ENCODE data around the gene CIAO2A.
"Not testable (repeated sequence)": the region's sequence is repeated elsewhere in the genome, so short reads cannot be mapped to it uniquely, and the experiment has no call there.

The CIAO2A gene

DNA sequence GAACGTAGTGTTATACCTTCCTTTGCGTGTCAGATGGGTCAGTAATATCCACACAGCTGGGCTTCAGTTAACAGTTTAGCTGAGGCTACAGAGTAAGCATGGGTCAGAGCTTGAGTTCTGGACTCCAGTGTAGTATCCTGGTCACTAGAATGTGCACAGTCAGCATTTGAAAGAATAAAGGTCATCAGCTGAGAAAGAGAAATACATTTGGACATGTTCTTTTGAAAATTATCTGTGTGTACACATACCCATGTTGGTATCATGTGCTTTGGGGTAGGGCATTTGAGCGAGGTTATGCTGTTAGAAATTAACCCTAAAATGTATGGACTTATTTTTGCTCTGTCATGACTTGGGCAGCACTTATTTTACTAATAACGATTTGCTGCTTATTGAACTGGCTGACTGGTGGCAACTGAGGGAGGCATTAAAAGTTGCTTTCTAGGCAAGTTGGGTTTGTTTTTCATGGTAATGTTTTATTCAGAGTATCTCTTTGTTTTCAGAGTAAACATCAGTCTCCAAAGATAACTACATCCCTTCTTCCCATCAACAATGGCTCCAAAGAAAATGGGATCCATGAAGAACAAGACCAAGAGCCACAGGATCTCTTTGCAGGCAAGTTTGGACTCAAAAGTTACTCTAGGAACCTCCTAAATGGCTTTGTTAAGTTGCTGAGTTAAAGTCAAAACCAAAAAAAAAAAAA is 18.6 kb upstream of the CIAO2A start:
- peak overlapping the region in 1 of 5 donors; percentile 46 for H3K9ac ChIP-seq (ENCODE audit: low read length in 5 of 5)
- no peak overlapping the region for H3K4me3 ChIP-seq (ENCODE audit: low read depth in 1 of 5, low read length in 5 of 5)
- peaks cover 31 to 46% (median 35%) of the 10 kb centered on the region in 5 donors for H3K36me3 ChIP-seq (ENCODE audit: control insufficient read depth in 5 of 5, insufficient read depth in 5 of 5, low read length in 5 of 5)
- peak overlapping the region; percentile 49 for H3K27ac ChIP-seq (ENCODE audit: low read depth, low read length)
- H3K9me3 ChIP-seq (ENCODE audit: control insufficient read depth in 5 of 5, low read length in 5 of 5), result no peaks in the 10 kb centered on the region
- H3K4me1 ChIP-seq (ENCODE audit: control insufficient read depth in 5 of 5, insufficient read depth in 5 of 5, low read length in 5 of 5), result peaks cover 3 to 34% (median 24%) of the 10 kb centered on the region in 5 donors
- H3K27me3 ChIP-seq (ENCODE audit: control insufficient read depth in 5 of 5, insufficient read depth in 4 of 5, low read length in 5 of 5), result no peaks in the 10 kb centered on the region

DNA sequence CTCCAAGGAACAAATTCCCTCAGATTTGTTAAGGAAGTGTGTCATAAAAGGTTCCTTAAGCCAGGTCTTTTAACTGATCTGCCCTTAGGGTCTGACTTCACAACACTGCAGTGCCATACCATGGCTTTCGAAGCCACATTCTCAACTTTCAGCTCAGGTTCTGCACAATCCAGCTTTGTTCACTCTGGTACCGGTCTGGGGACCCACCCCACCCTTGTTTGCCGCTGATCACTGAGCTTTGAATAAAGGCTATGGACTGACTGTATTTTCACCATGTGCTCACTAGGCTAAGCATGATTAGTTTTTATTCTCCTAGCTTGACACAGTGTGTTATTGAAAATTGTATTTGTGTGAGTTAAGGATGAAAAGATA is 18.0 kb upstream of the CIAO2A start:
- no peaks in the 10 kb centered on the region for H3K9me3 ChIP-seq (ENCODE audit: control insufficient read depth in 5 of 5, low read length in 5 of 5)

DNA sequence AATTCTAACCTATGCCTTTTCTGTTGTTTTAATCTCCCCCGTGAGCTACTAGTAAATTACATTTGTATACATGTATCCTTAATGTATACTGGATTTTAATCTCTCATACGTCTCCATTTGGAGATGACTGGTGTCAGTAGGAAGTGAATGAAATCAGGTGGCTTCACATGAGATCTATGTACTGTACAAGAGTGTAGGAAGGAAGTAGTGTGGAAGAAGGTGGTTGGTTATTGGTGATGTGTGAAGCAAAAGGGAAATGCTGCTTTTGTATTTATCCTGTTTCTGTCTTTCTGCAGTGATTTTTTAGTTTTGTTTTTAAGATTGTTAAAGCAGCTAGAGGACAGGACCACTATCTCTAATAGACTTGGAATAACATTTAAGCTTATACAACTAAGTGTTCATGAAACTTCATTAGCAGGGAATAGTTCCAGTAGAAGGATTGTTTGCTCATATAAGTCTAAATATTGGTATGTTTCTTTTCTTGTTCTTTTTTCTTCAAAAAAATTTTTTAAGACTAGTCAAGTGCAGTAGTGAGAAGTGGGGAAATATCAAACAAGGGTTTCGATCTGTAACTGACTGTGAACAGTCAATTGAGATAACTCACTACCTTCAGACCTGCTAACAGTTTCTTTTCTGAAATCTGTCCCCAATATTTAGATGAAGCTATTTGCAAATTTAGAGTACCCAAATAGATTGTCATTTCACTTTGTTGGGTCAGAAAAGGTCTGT is 17.5 kb upstream of the CIAO2A start:
- Histone ChIP-seq H3K27ac (ENCODE audit: low read depth, low read length) (peak overlapping the region; percentile 7), H3K4me1 (ENCODE audit: control insufficient read depth in 5 of 5, insufficient read depth in 5 of 5, low read length in 5 of 5) (peaks cover 5 to 37% (median 30%) of the 10 kb centered on the region in 5 donors), H3K36me3 (ENCODE audit: control insufficient read depth in 5 of 5, insufficient read depth in 5 of 5, low read length in 5 of 5) (peaks cover 21 to 36% (median 25%) of the 10 kb centered on the region in 5 donors), H3K9me3 (ENCODE audit: control insufficient read depth in 5 of 5, low read length in 5 of 5) (no peaks in the 10 kb centered on the region), H3K4me3 (ENCODE audit: low read depth in 1 of 5, low read length in 5 of 5) (no peak overlapping the region), H3K27me3 (ENCODE audit: control insufficient read depth in 5 of 5, insufficient read depth in 4 of 5, low read length in 5 of 5) (no peaks in the 10 kb centered on the region), H3K9ac (ENCODE audit: low read length in 5 of 5) (peak overlapping the region in 1 of 5 donors; percentile 45)

More for the DNA sequence above, 18.0 kb upstream of the CIAO2A start:
- Histone ChIP-seq H3K36me3 (ENCODE audit: control insufficient read depth in 5 of 5, insufficient read depth in 5 of 5, low read length in 5 of 5) (peaks cover 26 to 41% (median 31%) of the 10 kb centered on the region in 5 donors), H3K27me3 (ENCODE audit: control insufficient read depth in 5 of 5, insufficient read depth in 4 of 5, low read length in 5 of 5) (no peaks in the 10 kb centered on the region), H3K4me3 (ENCODE audit: low read depth in 1 of 5, low read length in 5 of 5) (no peak overlapping the region), H3K9ac (ENCODE audit: low read length in 5 of 5) (peak overlapping the region in 2 of 5 donors; percentile 45 to 46), H3K4me1 (ENCODE audit: control insufficient read depth in 5 of 5, insufficient read depth in 5 of 5, low read length in 5 of 5) (peaks cover 3 to 34% (median 27%) of the 10 kb centered on the region in 5 donors), H3K27ac (ENCODE audit: low read depth, low read length) (peak overlapping the region; percentile 7)

DNA sequence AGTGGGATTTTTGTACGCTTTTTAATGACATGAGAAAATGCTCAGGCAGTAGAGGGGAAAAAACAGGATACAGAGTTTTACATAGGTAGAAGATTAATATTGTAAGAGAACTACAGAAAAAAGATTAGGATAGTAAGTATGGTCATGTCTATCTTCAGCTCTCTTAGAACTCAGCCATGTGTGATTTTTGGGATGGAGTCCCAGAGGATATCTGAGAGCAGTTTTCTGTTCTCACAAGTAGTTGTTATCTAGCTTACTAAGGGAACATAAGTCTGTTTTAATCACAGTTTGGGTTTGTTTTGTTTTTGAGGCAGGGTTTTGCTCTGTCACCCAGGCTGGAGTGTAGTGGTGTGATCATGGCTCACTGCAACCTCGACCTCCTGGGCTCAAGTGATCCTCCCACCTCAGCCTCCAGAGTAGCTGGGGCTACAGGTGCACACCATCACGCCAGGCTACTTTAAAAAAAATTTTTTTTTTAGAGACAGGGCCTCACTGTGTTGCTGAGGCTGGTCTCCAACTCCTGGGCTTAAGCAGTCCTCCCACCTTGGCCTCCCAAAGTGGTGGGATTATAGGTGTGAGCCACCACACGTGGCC is 16.6 kb upstream of the CIAO2A start:
- H3K4me1 ChIP-seq (ENCODE audit: control insufficient read depth in 5 of 5, insufficient read depth in 5 of 5, low read length in 5 of 5), result peaks cover 7 to 44% (median 36%) of the 10 kb centered on the region in 5 donors
- not testable (repeated sequence) for H3K4me3 ChIP-seq (ENCODE audit: low read depth in 1 of 5, low read length in 5 of 5); H3K27ac ChIP-seq (ENCODE audit: low read depth, low read length); H3K27me3 ChIP-seq (ENCODE audit: control insufficient read depth in 5 of 5, insufficient read depth in 4 of 5, low read length in 5 of 5); H3K9me3 ChIP-seq (ENCODE audit: control insufficient read depth in 5 of 5, low read length in 5 of 5); H3K9ac ChIP-seq (ENCODE audit: low read length in 5 of 5)
- peaks cover 17 to 27% (median 19%) of the 10 kb centered on the region in 5 donors for H3K36me3 ChIP-seq (ENCODE audit: control insufficient read depth in 5 of 5, insufficient read depth in 5 of 5, low read length in 5 of 5)

DNA sequence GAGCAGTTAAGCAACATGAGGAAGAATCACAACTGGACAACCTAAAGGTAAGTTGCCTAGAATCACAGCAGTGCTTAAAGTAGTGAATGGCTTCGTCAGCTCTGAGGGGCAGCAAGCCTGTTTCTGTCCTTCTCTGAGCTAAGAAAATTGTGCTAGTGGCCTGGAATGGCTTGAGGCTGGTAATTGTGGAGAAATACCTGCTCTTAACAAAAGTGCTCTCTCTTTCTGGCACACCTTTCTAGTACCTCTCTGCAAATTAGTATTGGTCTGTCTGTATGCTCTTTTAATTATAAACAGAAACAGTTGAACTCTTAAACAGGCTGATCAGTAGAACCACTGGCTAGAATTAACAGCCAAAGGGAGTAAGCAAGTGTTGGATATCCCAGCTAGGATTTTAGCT is 13.7 kb upstream of the CIAO2A start:
- no peak overlapping the region for H3K4me3 ChIP-seq (ENCODE audit: low read depth in 1 of 5, low read length in 5 of 5)
- H3K9me3 ChIP-seq (ENCODE audit: control insufficient read depth in 5 of 5, low read length in 5 of 5), result no peaks in the 10 kb centered on the region
- H3K36me3 ChIP-seq (ENCODE audit: control insufficient read depth in 5 of 5, insufficient read depth in 5 of 5, low read length in 5 of 5), result peaks cover 0 to under 1% (median 0%) of the 10 kb centered on the region in 5 donors
- H3K4me1 ChIP-seq (ENCODE audit: control insufficient read depth in 5 of 5, insufficient read depth in 5 of 5, low read length in 5 of 5), result peaks cover 7 to 37% (median 33%) of the 10 kb centered on the region in 5 donors
- peak overlapping the region; percentile 23 for H3K27ac ChIP-seq (ENCODE audit: low read depth, low read length)
- no peaks in the 10 kb centered on the region for H3K27me3 ChIP-seq (ENCODE audit: control insufficient read depth in 5 of 5, insufficient read depth in 4 of 5, low read length in 5 of 5)
- H3K9ac ChIP-seq (ENCODE audit: low read length in 5 of 5), result peak overlapping the region in 1 of 5 donors; percentile 15

DNA sequence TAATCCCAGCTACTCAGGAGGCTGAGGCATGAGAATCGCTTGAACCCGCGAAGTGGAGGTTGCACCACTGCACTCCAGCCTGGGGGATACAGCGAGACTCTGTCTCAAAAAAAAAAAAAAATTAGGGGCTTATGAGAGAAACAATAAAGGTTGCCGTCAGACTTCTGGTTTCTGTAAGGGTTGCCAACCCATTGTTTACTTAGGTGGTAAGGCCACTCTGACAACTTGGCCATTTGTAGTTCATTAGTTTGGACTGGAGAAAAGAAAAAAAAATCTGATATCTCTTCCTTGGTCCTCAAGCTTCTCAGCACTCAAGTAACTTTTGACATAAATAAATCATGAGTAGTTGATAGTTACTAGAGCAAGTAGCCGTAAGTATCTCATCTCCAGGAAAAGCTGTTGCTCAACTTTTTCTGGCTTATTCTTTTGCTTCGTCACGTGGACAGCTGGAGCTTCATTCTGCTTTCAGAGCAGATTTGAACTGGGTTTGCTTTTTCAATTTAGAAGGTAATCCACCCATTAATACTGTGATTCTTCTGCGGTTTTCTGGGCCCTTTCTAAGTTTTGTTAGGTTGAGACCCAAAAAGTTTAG is 11.6 kb upstream of the CIAO2A start:
- Histone ChIP-seq H3K4me3 (ENCODE audit: low read depth in 1 of 5, low read length in 5 of 5) (peak overlapping the region in 1 of 5 donors; percentile 24), H3K27me3 (ENCODE audit: control insufficient read depth in 5 of 5, insufficient read depth in 4 of 5, low read length in 5 of 5) (no peaks in the 10 kb centered on the region), H3K36me3 (ENCODE audit: control insufficient read depth in 5 of 5, insufficient read depth in 5 of 5, low read length in 5 of 5) (no peaks in the 10 kb centered on the region), H3K4me1 (ENCODE audit: control insufficient read depth in 5 of 5, insufficient read depth in 5 of 5, low read length in 5 of 5) (peaks cover 4 to 24% (median 20%) of the 10 kb centered on the region in 5 donors), H3K27ac (ENCODE audit: low read depth, low read length) (peak overlapping the region; percentile 85), H3K9ac (ENCODE audit: low read length in 5 of 5) (peak overlapping the region in 2 of 5 donors; percentile 68 to 75), H3K9me3 (ENCODE audit: control insufficient read depth in 5 of 5, low read length in 5 of 5) (no peaks in the 10 kb centered on the region)

DNA sequence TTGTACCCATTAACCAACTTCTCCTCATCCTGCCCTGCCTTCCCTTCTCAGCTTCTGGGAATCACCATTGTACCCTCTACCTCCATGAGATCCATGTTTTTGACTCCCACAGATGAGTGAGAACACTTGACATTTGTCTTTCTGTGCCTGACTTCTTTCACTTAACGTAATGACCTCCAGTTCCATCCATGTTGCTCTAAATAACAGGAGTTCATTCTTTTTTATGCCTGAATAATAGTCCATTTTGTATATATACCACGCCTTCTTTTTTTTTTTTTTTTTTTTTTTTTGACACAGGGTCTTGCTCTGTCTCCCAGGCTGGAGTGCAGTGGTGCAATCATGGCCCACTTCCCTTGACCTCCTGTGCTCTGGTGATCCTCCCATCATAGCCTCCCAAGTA is 8.9 kb upstream of the CIAO2A start:
- H3K4me1 ChIP-seq (ENCODE audit: control insufficient read depth in 5 of 5, insufficient read depth in 5 of 5, low read length in 5 of 5), result peaks cover 7 to 45% (median 30%) of the 10 kb centered on the region in 5 donors

DNA sequence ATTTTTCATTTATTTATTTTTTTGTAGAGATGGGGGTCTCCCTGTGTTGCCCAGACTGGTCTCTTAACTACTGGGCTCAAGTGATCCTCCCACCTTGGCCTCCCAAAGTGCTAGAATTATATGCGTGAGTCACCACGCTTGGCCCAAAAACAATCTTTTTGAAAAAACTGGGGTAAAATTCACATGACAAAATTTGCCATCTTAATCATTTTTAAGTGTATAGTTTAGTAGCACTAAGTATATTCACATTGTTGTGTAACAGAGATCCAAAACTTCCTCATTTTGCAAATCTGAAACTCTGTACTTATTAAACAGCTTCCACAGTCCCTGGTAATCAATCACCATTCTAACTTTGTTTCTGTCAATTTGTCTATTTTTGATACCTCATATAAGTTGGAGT is 7.3 kb upstream of the CIAO2A start:
- H3K4me3 ChIP-seq (ENCODE audit: low read depth in 1 of 5, low read length in 5 of 5), result no peak overlapping the region
- H3K9ac ChIP-seq (ENCODE audit: low read length in 5 of 5), result no peak overlapping the region
- no peaks in the 10 kb centered on the region for H3K27me3 ChIP-seq (ENCODE audit: control insufficient read depth in 5 of 5, insufficient read depth in 4 of 5, low read length in 5 of 5)
- H3K4me1 ChIP-seq (ENCODE audit: control insufficient read depth in 5 of 5, insufficient read depth in 5 of 5, low read length in 5 of 5), result peaks cover 5 to 49% (median 38%) of the 10 kb centered on the region in 5 donors
- peak overlapping the region; percentile 66 for H3K27ac ChIP-seq (ENCODE audit: low read depth, low read length)
- H3K36me3 ChIP-seq (ENCODE audit: control insufficient read depth in 5 of 5, insufficient read depth in 5 of 5, low read length in 5 of 5), result no peaks in the 10 kb centered on the region
- no peaks in the 10 kb centered on the region for H3K9me3 ChIP-seq (ENCODE audit: control insufficient read depth in 5 of 5, low read length in 5 of 5)

More for the DNA sequence above, 8.9 kb upstream of the CIAO2A start:
- Histone ChIP-seq H3K27ac (ENCODE audit: low read depth, low read length) (no peak overlapping the region), H3K9me3 (ENCODE audit: control insufficient read depth in 5 of 5, low read length in 5 of 5) (no peaks in the 10 kb centered on the region), H3K4me3 (ENCODE audit: low read depth in 1 of 5, low read length in 5 of 5) (no peak overlapping the region), H3K9ac (ENCODE audit: low read length in 5 of 5) (no peak overlapping the region), H3K27me3 (ENCODE audit: control insufficient read depth in 5 of 5, insufficient read depth in 4 of 5, low read length in 5 of 5) (no peaks in the 10 kb centered on the region), H3K36me3 (ENCODE audit: control insufficient read depth in 5 of 5, insufficient read depth in 5 of 5, low read length in 5 of 5) (no peaks in the 10 kb centered on the region)

DNA sequence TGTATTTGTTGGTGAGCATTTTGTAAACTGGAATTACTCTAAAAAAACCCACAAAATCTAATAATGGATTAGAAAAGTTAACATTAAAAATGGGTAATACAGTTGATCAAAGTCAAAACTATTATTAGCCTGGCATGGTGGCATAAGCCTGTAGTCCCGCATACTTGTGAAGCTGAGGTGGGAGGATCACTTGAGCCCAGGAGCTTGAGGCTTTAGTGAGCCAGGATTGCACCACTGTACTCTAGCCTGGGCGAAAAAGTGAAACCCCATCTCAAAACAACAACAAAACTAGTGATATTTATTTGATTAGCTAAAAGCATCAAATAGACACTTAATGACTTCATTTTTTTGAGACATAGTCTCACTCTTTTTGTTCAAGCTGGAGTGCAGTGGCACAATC is 5.7 kb upstream of the CIAO2A start:
- Histone ChIP-seq H3K9me3 (ENCODE audit: control insufficient read depth in 5 of 5, low read length in 5 of 5) (no peaks in the 10 kb centered on the region), H3K4me3 (ENCODE audit: low read depth in 1 of 5, low read length in 5 of 5) (no peak overlapping the region), H3K36me3 (ENCODE audit: control insufficient read depth in 5 of 5, insufficient read depth in 5 of 5, low read length in 5 of 5) (no peaks in the 10 kb centered on the region), H3K4me1 (ENCODE audit: control insufficient read depth in 5 of 5, insufficient read depth in 5 of 5, low read length in 5 of 5) (peaks cover 3 to 51% (median 39%) of the 10 kb centered on the region in 5 donors), H3K9ac (ENCODE audit: low read length in 5 of 5) (no peak overlapping the region), H3K27me3 (ENCODE audit: control insufficient read depth in 5 of 5, insufficient read depth in 4 of 5, low read length in 5 of 5) (no peaks in the 10 kb centered on the region), H3K27ac (ENCODE audit: low read depth, low read length) (peak overlapping the region; percentile 66)

Measured in subcutaneous abdominal adipose tissue (tissue), 5 donors.